ENCODE data around the gene SH3BP4. TPM values are rescaled to one million over a fixed set of nuclear protein-coding genes. Genes with fewer than 3 reads are reported as not detected.

SH3BP4 gene
- total RNA-seq, 1 experiment from 2014 or later, result 93.8 TPM

DNA sequence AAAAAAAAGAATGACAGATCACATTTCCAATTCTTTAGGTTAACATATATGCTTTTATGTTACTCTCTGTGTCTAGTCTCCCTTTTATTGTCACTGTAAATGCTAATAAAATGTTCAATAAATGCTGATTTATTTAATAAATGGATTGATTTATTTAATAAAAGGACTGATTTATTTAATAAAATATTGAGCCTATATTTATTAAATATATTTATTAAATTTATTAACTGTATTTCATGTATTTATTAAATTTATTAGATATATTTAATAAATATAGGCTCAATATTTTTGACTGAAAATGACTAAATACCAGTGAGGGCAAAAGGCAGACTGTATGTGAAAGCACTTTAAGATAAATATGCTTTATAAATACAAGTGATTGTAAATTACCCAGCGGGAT lies 142.6 kb downstream of the SH3BP4 start:
- no peak overlapping the region for H2BK120ac ChIP-seq (ENCODE audit: low read depth, low read length, poor library complexity, severe bottlenecking)
- no CpG with 5 or more reads among the region's 1 CpG for WGBS (ENCODE audit: extremely low coverage, insufficient read length, low lambda C conversion rate)
- Mint-ChIP-seq H3K4me3 (no peak overlapping the region), H3K27ac (no peak overlapping the region), H3K27me3 (ENCODE audit: low read depth) (peaks cover 6% of the 10 kb centered on the region), H3K4me1 (peaks cover 5 to 9% of the 10 kb centered on the region in 2 experiments; a peak in 3 of 4 replicates), H3K9me3 (no peaks in the 10 kb centered on the region), H3K36me3 (ENCODE audit: insufficient read depth in 1 of 3, low read depth in 3 of 3) (no peaks in the 10 kb centered on the region)
- H3K27me3 ChIP-seq (ENCODE audit: insufficient read depth, low read length), result no peaks in the 10 kb centered on the region
- H3K14ac ChIP-seq (ENCODE audit: insufficient read depth, low read length), result no peak overlapping the region
- no peak overlapping the region for H4K5ac ChIP-seq (ENCODE audit: insufficient read length, low read depth, low read length)
- H4K8ac ChIP-seq (replicated peaks; ENCODE audit: insufficient read length, low read depth, low read length), result no peak overlapping the region
- H2AFZ ChIP-seq (ENCODE audit: low read length), result no peak overlapping the region
- no peak overlapping the region for H3K4ac ChIP-seq (ENCODE audit: low read depth, low read length)
- no peak overlapping the region for H2AK5ac ChIP-seq (ENCODE audit: insufficient read length, low read length)
- H3K9ac ChIP-seq (ENCODE audit: extremely low read depth, insufficient read length, low read length), result no peak overlapping the region
- no peak overlapping the region for H3K27ac ChIP-seq (ENCODE audit: insufficient read length, low read depth, low read length)
- no peaks in the 10 kb centered on the region for H3K79me1 ChIP-seq (ENCODE audit: insufficient read depth, low read depth, low read length, poor library complexity, severe bottlenecking)
- H2BK12ac ChIP-seq (ENCODE audit: insufficient read length, low read depth, low read length), result no peak overlapping the region
- no peak overlapping the region for H2BK15ac ChIP-seq (ENCODE audit: low read depth, low read length)
- no peaks in the 10 kb centered on the region for H3K79me2 ChIP-seq (ENCODE audit: insufficient read depth, low read length)
- H2BK5ac ChIP-seq (ENCODE audit: insufficient read length, low read length), result no peak overlapping the region
- no peak overlapping the region for H3K23ac ChIP-seq (ENCODE audit: insufficient read length, low read depth, low read length)
- TF ChIP-seq, protein P1, sequence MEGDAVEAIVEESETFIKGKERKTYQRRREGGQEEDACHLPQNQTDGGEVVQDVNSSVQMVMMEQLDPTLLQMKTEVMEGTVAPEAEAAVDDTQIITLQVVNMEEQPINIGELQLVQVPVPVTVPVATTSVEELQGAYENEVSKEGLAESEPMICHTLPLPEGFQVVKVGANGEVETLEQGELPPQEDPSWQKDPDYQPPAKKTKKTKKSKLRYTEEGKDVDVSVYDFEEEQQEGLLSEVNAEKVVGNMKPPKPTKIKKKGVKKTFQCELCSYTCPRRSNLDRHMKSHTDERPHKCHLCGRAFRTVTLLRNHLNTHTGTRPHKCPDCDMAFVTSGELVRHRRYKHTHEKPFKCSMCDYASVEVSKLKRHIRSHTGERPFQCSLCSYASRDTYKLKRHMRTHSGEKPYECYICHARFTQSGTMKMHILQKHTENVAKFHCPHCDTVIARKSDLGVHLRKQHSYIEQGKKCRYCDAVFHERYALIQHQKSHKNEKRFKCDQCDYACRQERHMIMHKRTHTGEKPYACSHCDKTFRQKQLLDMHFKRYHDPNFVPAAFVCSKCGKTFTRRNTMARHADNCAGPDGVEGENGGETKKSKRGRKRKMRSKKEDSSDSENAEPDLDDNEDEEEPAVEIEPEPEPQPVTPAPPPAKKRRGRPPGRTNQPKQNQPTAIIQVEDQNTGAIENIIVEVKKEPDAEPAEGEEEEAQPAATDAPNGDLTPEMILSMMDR (conservative IDR thresholded peaks at IDR 0.05), result no peak
- no peaks in the 10 kb centered on the region for H3K9me3 ChIP-seq (ENCODE audit: control insufficient read depth, low read depth, low read length)
- no peaks in the 10 kb centered on the region for H4K20me1 ChIP-seq (ENCODE audit: control insufficient read depth, insufficient read depth, insufficient read length)
- no peak overlapping the region for H3K56ac ChIP-seq (ENCODE audit: insufficient read length, low read depth, low read length)
- H3K23me2 ChIP-seq (ENCODE audit: insufficient read length, low read depth, low read length, poor library complexity, severe bottlenecking), result no peaks in the 10 kb centered on the region
- H3K4me1 ChIP-seq (ENCODE audit: insufficient read depth, low read length), result no peaks in the 10 kb centered on the region
- H3K18ac ChIP-seq (ENCODE audit: insufficient read length, low read depth, low read length), result no peak overlapping the region
- no peak overlapping the region for H3T11ph ChIP-seq (ENCODE audit: low read length)
- H4K91ac ChIP-seq (ENCODE audit: insufficient read length, low read depth, low read length), result no peak overlapping the region
- DNase-seq, result no peak
- no peak overlapping the region for H2BK20ac ChIP-seq (ENCODE audit: low read depth, low read length, poor library complexity, severe bottlenecking)
- H3K4me2 ChIP-seq (ENCODE audit: insufficient read depth, insufficient read length, low read length), result no peak overlapping the region
